Common myeloid progenitor, CD34-positive (primary cell): ENCODE measurements around the gene TOMM6.

Experiments
- CTCF ChIA-PET: fragments of 350-600 bp; sonication (Branson Sonifier 250); formaldehyde crosslinking; loops from one replicate; lab custom pipeline; 2021; ENCODE audit warnings: antibody characterized with exemption; lab: Charles Lee
- POLR2A ChIA-PET: fragments of 350-600 bp; sonication (Branson Sonifier 250); formaldehyde crosslinking; loops from one replicate; lab custom pipeline; 2021; ENCODE audit warnings: antibody characterized with exemption; lab: Charles Lee
- DNase-seq, 3 donors: peaks; one replicate each; pipeline versions ENCODE4 v3.0.0 to v3.0.0-alpha.2; 2013
- H3K27ac ChIP-seq, 2 experiments: 1 replicate in 1 of 2; 2 replicates in 1 of 2; pipeline ENCODE4 v1.7.0; 2013; ENCODE audit warnings: inconsistent platforms in 2 of 2, low read length in 2 of 2, mild to moderate bottlenecking in 2 of 2, low read depth in 1 of 2, moderate library complexity in 1 of 2; ENCODE audit not compliant: severe bottlenecking in 2 of 2, insufficient read depth in 1 of 2, poor library complexity in 1 of 2
- H3K27me3 ChIP-seq, 5 experiments: replicated peaks in 2 of 5; 1 replicate in 3 of 5; 2 replicates in 2 of 5; pipeline versions ENCODE4 v1.6.1 to v1.7.0; 2013; ENCODE audit warnings: low read length in 4 of 5, mild to moderate bottlenecking in 2 of 5, moderate library complexity in 2 of 5, inconsistent platforms in 1 of 5; ENCODE audit not compliant: insufficient read depth in 5 of 5, control insufficient read depth in 4 of 5
- H3K36me3 ChIP-seq, 4 experiments: 1 replicate in 2 of 4; 2 replicates in 2 of 4; pipeline versions ENCODE4 v1.6.1 to v1.7.0; 2013; ENCODE audit warnings: low read length in 3 of 4, control low read depth in 1 of 4, mild to moderate bottlenecking in 1 of 4; ENCODE audit not compliant: control insufficient read depth in 4 of 4, insufficient read depth in 4 of 4
- H3K4me1 ChIP-seq, 4 experiments: 1 replicate in 3 of 4; 2 replicates in 1 of 4; pipeline versions ENCODE4 v1.6.1 to v1.7.1; 2013; ENCODE audit warnings: low read length in 3 of 4, mild to moderate bottlenecking in 3 of 4, control low read depth in 1 of 4, inconsistent platforms in 1 of 4, moderate library complexity in 1 of 4; ENCODE audit not compliant: control insufficient read depth in 4 of 4, insufficient read depth in 4 of 4; ENCODE audit errors: control extremely low read depth in 1 of 4
- H3K4me3 ChIP-seq, 7 experiments: 1 replicate in 4 of 7; 2 replicates in 3 of 7; pipeline versions ENCODE4 v1.5.1 to v1.7.0; 2013; ENCODE audit warnings: mild to moderate bottlenecking in 7 of 7, low read length in 6 of 7, moderate library complexity in 6 of 7, inconsistent platforms in 2 of 7, low read depth in 2 of 7, control low read depth in 1 of 7; ENCODE audit not compliant: insufficient read depth in 4 of 7, control insufficient read depth in 1 of 7; ENCODE audit errors: extremely low read depth in 1 of 7
- H3K9me3 ChIP-seq, 5 experiments: 1 replicate in 4 of 5; 2 replicates in 1 of 5; pipeline versions ENCODE4 v1.6.1 to v1.7.1; 2013; ENCODE audit warnings: low read length in 4 of 5, mild to moderate bottlenecking in 2 of 5, inconsistent platforms in 1 of 5, low read depth in 1 of 5, moderate library complexity in 1 of 5; ENCODE audit not compliant: control insufficient read depth in 4 of 5, insufficient read depth in 2 of 5; ENCODE audit errors: control extremely low read depth in 1 of 5
- WGBS: methylation state at CpG from one replicate; pipeline ENCODE4 v1.1.5; 2013; ENCODE audit not compliant: insufficient coverage; 5-methylcytosine and 5-hydroxymethylcytosine counted together

Gene TOMM6

DNA sequence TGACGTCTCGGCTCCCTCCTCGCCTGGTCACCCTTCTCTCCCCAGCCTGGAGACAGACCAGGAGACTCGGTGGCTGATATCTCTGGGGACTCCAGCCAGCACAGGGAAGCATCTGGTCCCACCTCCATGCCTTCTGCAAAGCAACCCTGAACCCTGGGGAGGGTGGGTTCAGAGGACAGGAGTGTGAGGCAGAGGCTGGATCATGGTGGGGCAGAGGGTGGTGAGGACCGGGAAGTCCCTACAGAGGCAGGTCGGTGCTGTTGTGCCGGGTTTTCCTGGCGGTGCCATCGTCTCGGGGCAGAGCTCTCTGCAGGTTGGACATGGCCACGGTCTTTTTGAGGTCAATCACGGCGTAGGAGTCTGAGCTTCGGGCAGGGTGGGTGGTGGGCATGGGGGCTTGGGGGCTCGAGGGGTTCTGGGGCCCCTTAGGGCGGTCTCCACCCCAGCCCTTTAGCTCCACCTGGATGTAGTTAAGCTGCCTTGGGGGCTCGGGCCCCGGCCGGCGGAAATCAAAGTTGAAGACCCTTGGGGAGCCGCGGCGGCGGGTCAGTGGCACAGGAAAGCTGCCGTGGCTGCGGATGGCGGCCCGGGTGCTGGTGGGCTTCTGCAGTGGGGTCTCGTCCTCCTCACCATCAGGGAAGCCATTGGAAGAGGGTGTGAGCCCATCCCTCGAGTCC, 17.0 kb upstream of the TOMM6 start:
- no peaks in the 10 kb centered on the region for H3K27me3 ChIP-seq
- no peak overlapping the region for H3K27ac ChIP-seq
- H3K9me3 ChIP-seq = no peaks in the 10 kb centered on the region
- ChIA-PET POLR2A (no interaction called here), CTCF (interaction anchor here (1.9 to 8.5 kb wide), 4 partner anchors 34 to 65 kb away, joined by 7 to 98 read pairs (median 39); partner anchors contain the start of gene TFEB)
- H3K36me3 ChIP-seq = peaks cover 0 to 46% (median 28%) of the 10 kb centered on the region in 4 experiments
- 94% methylated on average over 25 of the region's 30 CpGs for WGBS
- no peak overlapping the region for H3K4me3 ChIP-seq
- H3K4me1 ChIP-seq = peaks cover 6 to 34% (median 32%) of the 10 kb centered on the region in 4 experiments
- no peak for DNase-seq

DNA sequence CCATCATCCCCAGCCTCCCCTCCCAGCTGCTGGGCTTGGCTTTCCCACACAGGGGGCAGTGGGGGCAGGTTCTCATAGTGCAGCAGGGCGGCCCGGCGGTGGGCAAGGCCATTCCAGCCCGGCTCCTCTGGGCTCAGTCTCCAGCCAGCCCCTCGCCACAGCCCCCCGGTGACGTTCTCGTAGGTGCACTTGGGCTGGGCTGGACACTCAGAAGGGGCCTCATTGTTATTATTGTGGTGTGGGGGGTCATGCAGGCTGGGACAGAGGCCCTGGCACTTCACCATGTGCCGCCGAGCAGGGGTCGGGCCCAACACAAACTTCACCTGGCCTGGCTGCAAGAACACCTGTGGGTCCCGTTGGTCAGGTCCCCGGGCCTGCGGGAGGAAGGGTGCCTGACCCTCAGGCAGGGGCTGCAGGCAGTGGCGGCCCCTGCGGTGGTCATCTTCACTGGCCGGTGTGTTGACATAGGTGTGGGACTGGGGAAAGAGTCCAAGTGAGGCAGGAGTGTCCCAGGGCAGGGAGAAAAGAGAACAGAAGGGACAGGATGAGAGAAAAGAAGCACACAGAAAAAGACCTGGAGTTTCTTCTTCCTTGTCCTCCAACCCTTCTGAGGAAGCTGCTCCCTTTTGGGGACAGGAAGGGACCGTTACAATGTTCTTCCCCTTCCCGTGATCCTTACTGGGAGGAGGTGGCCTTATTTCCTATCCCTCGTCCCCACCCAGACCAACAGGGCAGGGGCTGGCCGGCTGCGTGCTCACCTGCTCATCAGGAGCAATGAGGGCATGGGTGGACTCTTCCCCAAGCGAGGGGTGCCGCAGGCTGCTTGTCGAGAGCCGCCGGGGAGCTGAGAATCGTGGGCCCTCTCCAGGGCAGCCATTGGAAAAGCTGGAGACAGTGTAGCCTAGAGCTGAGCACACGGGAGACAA, 16.2 kb upstream of the TOMM6 start:
- H3K27me3 ChIP-seq = no peaks in the 10 kb centered on the region
- POLR2A ChIA-PET = no interaction called here

GRCh38 chr6:41774841-41775240, 12.7 kb upstream of the TOMM6 start:
- Histone ChIP-seq H3K27me3 (no peaks in the 10 kb centered on the region), H3K4me1 (peaks cover 17 to 32% (median 30%) of the 10 kb centered on the region in 4 experiments), H3K27ac (no peak overlapping the region), H3K9me3 (no peaks in the 10 kb centered on the region), H3K4me3 (no peak overlapping the region), H3K36me3 (peaks cover 0 to 49% (median 29%) of the 10 kb centered on the region in 4 experiments)
- WGBS = 95% methylated on average over 2 of the region's 3 CpGs
- no peak for DNase-seq
- ChIA-PET CTCF (interaction anchor here (0.6 to 8.5 kb wide), 14 partner anchors 10 to 69 kb away, joined by 3 to 98 read pairs (median 6); partner anchors contain the start of gene TFEB), POLR2A (no interaction called here)

More for the DNA sequence above, 16.2 kb upstream of the TOMM6 start:
- peaks cover 0 to 49% (median 29%) of the 10 kb centered on the region in 4 experiments for H3K36me3 ChIP-seq
- CTCF ChIA-PET = interaction anchor here (1.0 to 8.5 kb wide), 4 partner anchors 8 to 88 kb away, joined by 4 to 98 read pairs (median 37); partner anchors contain the start of gene TFEB
- no peak overlapping the region for H3K27ac ChIP-seq
- no peaks in the 10 kb centered on the region for H3K9me3 ChIP-seq
- WGBS = 95% methylated on average over 26 of the region's 29 CpGs
- DNase-seq = no peak
- H3K4me3 ChIP-seq = no peak overlapping the region
- peaks cover 6 to 35% (median 33%) of the 10 kb centered on the region in 4 experiments for H3K4me1 ChIP-seq

GRCh38 chr6:41775293-41775882, 12.1 kb upstream of the TOMM6 start:
- Histone ChIP-seq H3K36me3 (peaks cover 0 to 46% (median 26%) of the 10 kb centered on the region in 4 experiments), H3K4me3 (no peak overlapping the region), H3K4me1 (peaks cover 17 to 32% (median 31%) of the 10 kb centered on the region in 4 experiments), H3K9me3 (no peaks in the 10 kb centered on the region), H3K27ac (no peak overlapping the region), H3K27me3 (no peaks in the 10 kb centered on the region)
- ChIA-PET POLR2A (no interaction called here), CTCF (interaction anchor here (0.8 to 8.5 kb wide), 18 partner anchors 10 to 899 kb away, joined by 3 to 98 read pairs (median 5); partner anchors contain the start of genes TAF8 and TFEB)
- WGBS = 88% methylated on average over 11 of the region's 13 CpGs
- no peak for DNase-seq

- ChIA-PET POLR2A (interaction anchor here (0.6 kb wide), 2 partner anchors 33 to 158 kb away, joined by 3 read pairs; no protein-coding TSS in a partner anchor), CTCF (interaction anchor here (0.5 to 8.5 kb wide), 12 partner anchors 9 to 267 kb away, joined by 3 to 98 read pairs (median 4); partner anchors contain the start of genes TFEB and TOMM6)
- no peaks in the 10 kb centered on the region for H3K27me3 ChIP-seq
- H3K9me3 ChIP-seq = no peaks in the 10 kb centered on the region
- H3K4me3 ChIP-seq = peak overlapping the region in 1 of 7 experiments; percentile 45
- 95% methylated on average over 3 of the region's 5 CpGs for WGBS
- no peak overlapping the region for H3K27ac ChIP-seq
- DNase-seq = peak in 2 of 3 donors; percentile 52 to 56
- H3K36me3 ChIP-seq = peaks cover 0 to 23% (median 13%) of the 10 kb centered on the region in 4 experiments
- H3K4me1 ChIP-seq = peaks cover 24 to 44% (median 42%) of the 10 kb centered on the region in 4 experiments
Observed at GRCh38 chr6:41777551-41778285, 9.8 kb upstream of the TOMM6 start.

GRCh38 chr6:41778895-41779294, 8.6 kb upstream of the TOMM6 start:
- H3K4me1 ChIP-seq = peaks cover 24 to 44% (median 42%) of the 10 kb centered on the region in 4 experiments
- peak overlapping the region in 6 of 7 experiments; percentile 64 to 85 (median 77) for H3K4me3 ChIP-seq
- ChIA-PET POLR2A (no interaction called here), CTCF (interaction anchor here (1.0 to 8.5 kb wide), 6 partner anchors 8 to 80 kb away, joined by 3 to 98 read pairs (median 12); partner anchors contain the start of genes TFEB and TOMM6)
- peak overlapping the region in 1 of 2 experiments; percentile 69 for H3K27ac ChIP-seq
- no peak for DNase-seq
- no peaks in the 10 kb centered on the region for H3K9me3 ChIP-seq
- WGBS = 69% methylated on average over 5 of the region's 6 CpGs
- H3K36me3 ChIP-seq = peaks cover 0 to 18% (median 12%) of the 10 kb centered on the region in 4 experiments
- no peaks in the 10 kb centered on the region for H3K27me3 ChIP-seq
